ENCODE data around the gene NSG1. TPM values are rescaled to one million over a fixed set of nuclear protein-coding genes. Genes with fewer than 3 reads are reported as not detected.
A peak's percentile ranks its signal among the peaks of the same experiment; 100 is the strongest.

NSG1 gene
- total and polyA plus RNA-seq, 2 of the 13 experiments (the other 11 are each of a cell fraction or from before 2014, with no cell fraction given) = not detected

DNA sequence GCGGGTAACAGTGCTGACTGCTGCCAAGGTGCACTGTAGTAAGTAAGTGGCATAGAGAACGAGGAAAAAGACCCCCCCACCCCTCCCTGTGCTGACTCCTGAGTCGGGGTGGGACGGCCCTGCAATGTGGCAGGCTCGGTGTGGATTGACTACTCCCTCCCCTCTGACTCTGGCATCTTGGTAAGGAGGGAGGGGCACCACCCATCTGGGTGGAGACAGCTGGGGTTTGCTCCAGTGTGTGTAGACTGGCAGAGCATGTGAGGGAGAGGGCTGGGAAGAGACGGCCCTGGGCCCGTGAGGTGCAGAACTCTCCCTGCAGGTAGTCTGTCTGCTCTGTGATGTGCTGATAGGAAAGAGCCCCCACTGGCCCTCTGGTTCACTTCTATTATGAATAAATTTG is 31.0 kb downstream of the NSG1 start:
- H3K79me2 ChIP-seq (ENCODE audit: insufficient read depth, low read length) = no peaks in the 10 kb centered on the region
- H4K20me1 ChIP-seq (ENCODE audit: insufficient read depth, low read length) = no peaks in the 10 kb centered on the region
- no peak overlapping the region for H3K4me3 ChIP-seq (replicated peaks in 1 of 3; ENCODE audit: insufficient read depth in 1 of 3, low read depth in 2 of 3, low read length in 3 of 3)
- WGBS (ENCODE audit: low lambda C conversion rate) = 94% methylated on average over 7 of the region's 7 CpGs
- no peak for DNase-seq (ENCODE audit: low spot score)
- no peaks in the 10 kb centered on the region for H3K27me3 ChIP-seq (ENCODE audit: control insufficient read depth in 1 of 2, insufficient read depth in 2 of 2, low read length in 2 of 2)
- no peak for FAIRE-seq
- H3K4me2 ChIP-seq (ENCODE audit: low read depth, low read length) = no peak overlapping the region
- no peak overlapping the region for H3K27ac ChIP-seq (ENCODE audit: extremely low read length, insufficient read depth, low read length)
- CTCF ChIA-PET (ENCODE audit: low intra/inter-chr PET ratio, low total read pairs) = no interaction called here
- ATAC-seq = no peak
- no peaks in the 10 kb centered on the region for H3K4me1 ChIP-seq (ENCODE audit: insufficient read depth, low read length)
- no peaks in the 10 kb centered on the region for H3K9me3 ChIP-seq (ENCODE audit: low read length)
- no peak overlapping the region for H2AFZ ChIP-seq (ENCODE audit: low read length)
- in situ Hi-C loops (cut with HindIII; ENCODE audit: extremely low pct_ligation_motif_present, low pct_unique_long_range_greater_than_20kb) = no loop called here
- no peak overlapping the region for H3K9ac ChIP-seq (ENCODE audit: insufficient read depth, low read depth, low read length)
- TF ChIP-seq RBM22 (optimal IDR thresholded peaks at IDR 0.05; ENCODE audit: low read length) (peak; percentile 26), ZC3H4 (CRISPR knock-in tag; IDR thresholded peaks at IDR 0.05; ENCODE audit: borderline replicate concordance) (no peak)
- peaks cover 13 to 34% of the 10 kb centered on the region in 2 experiments; a peak in 4 of 5 replicates for H3K36me3 ChIP-seq (replicated peaks in 1 of 2; ENCODE audit: control insufficient read depth in 1 of 2, insufficient read depth in 2 of 2, low read length in 2 of 2)
- intact Hi-C loops (cut with micrococcal nuclease; ENCODE audit: unreplicated experiment) = no loop called here
- no TSS peak for BruUV-seq (replicated peaks)
- POLR2A ChIA-PET = no interaction called here

DNA sequence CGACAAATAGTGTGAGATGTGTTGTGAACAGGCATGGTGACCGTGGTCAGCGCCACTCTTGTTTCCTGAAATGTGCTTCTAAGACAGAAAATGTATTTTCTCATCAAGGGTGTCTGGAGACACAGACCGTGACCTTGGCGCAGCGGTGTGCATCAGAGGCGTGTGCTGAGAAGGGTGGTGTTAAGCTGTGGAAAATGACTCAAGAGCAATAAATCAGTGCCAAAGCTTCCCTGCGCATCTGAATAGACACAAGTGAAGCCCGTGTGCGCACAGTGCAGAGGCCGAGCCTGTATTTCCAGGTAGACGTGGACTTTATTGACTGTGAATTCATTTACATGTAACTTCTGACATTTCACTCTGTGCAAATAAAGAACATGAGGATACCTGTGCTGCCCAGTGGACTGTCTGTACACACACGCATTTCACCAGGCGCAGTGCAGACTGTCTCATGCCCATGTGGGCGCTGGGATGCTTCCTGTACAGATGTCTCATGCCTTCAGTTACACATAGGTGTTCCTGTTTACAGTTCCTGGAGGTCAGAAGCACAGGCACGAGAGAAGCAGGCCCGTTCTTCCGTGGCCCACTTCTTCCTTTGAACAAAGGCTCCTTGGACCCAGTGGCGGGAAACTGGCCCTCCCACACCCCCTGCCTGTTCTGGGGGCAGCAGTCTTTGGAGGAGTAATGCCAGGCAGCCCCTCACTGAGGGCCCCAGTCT is 31.9 kb downstream of the NSG1 start:
- Histone ChIP-seq H2AFZ (ENCODE audit: low read length) (no peak overlapping the region), H4K20me1 (ENCODE audit: insufficient read depth, low read length) (no peaks in the 10 kb centered on the region), H3K79me2 (ENCODE audit: insufficient read depth, low read length) (no peaks in the 10 kb centered on the region), H3K4me2 (ENCODE audit: low read depth, low read length) (no peak overlapping the region), H3K36me3 (replicated peaks in 1 of 2; ENCODE audit: control insufficient read depth in 1 of 2, insufficient read depth in 2 of 2, low read length in 2 of 2) (peaks cover 18 to 38% of the 10 kb centered on the region in 2 experiments; a peak in 4 of 5 replicates), H3K9me3 (ENCODE audit: low read length) (no peaks in the 10 kb centered on the region), H3K27ac (ENCODE audit: extremely low read length, insufficient read depth, low read length) (no peak overlapping the region), H3K9ac (ENCODE audit: insufficient read depth, low read depth, low read length) (no peak overlapping the region), H3K27me3 (ENCODE audit: control insufficient read depth in 1 of 2, insufficient read depth in 2 of 2, low read length in 2 of 2) (no peaks in the 10 kb centered on the region), H3K4me1 (ENCODE audit: insufficient read depth, low read length) (no peaks in the 10 kb centered on the region), H3K4me3 (replicated peaks in 1 of 3; ENCODE audit: insufficient read depth in 1 of 3, low read depth in 2 of 3, low read length in 3 of 3) (no peak overlapping the region)
- 95% methylated on average over 19 of the region's 19 CpGs for WGBS (ENCODE audit: low lambda C conversion rate)
- ChIA-PET POLR2A (no interaction called here), CTCF (ENCODE audit: low intra/inter-chr PET ratio, low total read pairs) (no interaction called here)
- in situ Hi-C loops (cut with HindIII; ENCODE audit: extremely low pct_ligation_motif_present, low pct_unique_long_range_greater_than_20kb) (no loop called here), intact Hi-C loops (cut with micrococcal nuclease; ENCODE audit: unreplicated experiment) (no loop called here)
- FAIRE-seq (no peak), DNase-seq (ENCODE audit: low spot score) (no peak), ATAC-seq (no peak)
- no TSS peak for BruUV-seq (replicated peaks)
- TF ChIP-seq ZNF614 (CRISPR knock-in tag; IDR thresholded peaks at IDR 0.05; ENCODE audit: borderline replicate concordance) (no peak), SKIL (CRISPR knock-in tag; IDR thresholded peaks at IDR 0.05; ENCODE audit: borderline replicate concordance) (no peak), NBN (conservative IDR thresholded peaks at IDR 0.05) (no peak), GPN1 (CRISPR knock-in tag; IDR thresholded peaks at IDR 0.05; ENCODE audit: borderline replicate concordance) (no peak), GTF3A (CRISPR knock-in tag; conservative IDR thresholded peaks at IDR 0.05) (no peak), ZNF280B (CRISPR knock-in tag; IDR thresholded peaks at IDR 0.05; ENCODE audit: borderline replicate concordance) (no peak), MTA1 (CRISPR knock-in tag; IDR thresholded peaks at IDR 0.05; ENCODE audit: borderline replicate concordance) (no peak), NCOA2 (CRISPR knock-in tag; IDR thresholded peaks at IDR 0.05) (no peak), CHD4 (IDR thresholded peaks at IDR 0.05; ENCODE audit: borderline replicate concordance, low read length) (no peak), ZNF136 (CRISPR knock-in tag; IDR thresholded peaks at IDR 0.05; ENCODE audit: low read depth) (no peak)
- TF ChIP-seq, protein P1, sequence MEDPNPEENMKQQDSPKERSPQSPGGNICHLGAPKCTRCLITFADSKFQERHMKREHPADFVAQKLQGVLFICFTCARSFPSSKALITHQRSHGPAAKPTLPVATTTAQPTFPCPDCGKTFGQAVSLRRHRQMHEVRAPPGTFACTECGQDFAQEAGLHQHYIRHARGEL (CRISPR knock-in tag; IDR thresholded peaks at IDR 0.05) = no peak

Measured in HepG2 (cell line).